T-helper 2 cell treated with Interferon-gamma antibody and Interleukin-4, amounts not matched to agents 5 μg/mL and 100 μg/mL, for 36 hours (primary cell): ENCODE results near the gene CCNH.

Experiments
- DNase-seq: peaks from one replicate; pipeline ENCODE4 v3.0.0; 2021; ENCODE audit warnings: low spot score
- H3K27ac Mint-ChIP-seq: one replicate; pipeline ENCODE4 v1.8.0; 2021; ENCODE audit warnings: mild to moderate bottlenecking, mixed read lengths
- H3K27me3 Mint-ChIP-seq: one replicate; pipeline ENCODE4 v1.8.0; 2021; ENCODE audit warnings: low read depth, mixed read lengths
- H3K36me3 Mint-ChIP-seq: one replicate; pipeline ENCODE4 v1.8.0; 2021; ENCODE audit warnings: low read depth, mixed read lengths
- H3K4me1 Mint-ChIP-seq: one replicate; pipeline ENCODE4 v1.8.0; 2021; ENCODE audit warnings: low read depth, mixed read lengths
- H3K4me3 Mint-ChIP-seq: one replicate; pipeline ENCODE4 v1.8.0; 2022; ENCODE audit warnings: mild to moderate bottlenecking, moderate library complexity, mixed read lengths
- H3K9me3 Mint-ChIP-seq: one replicate; pipeline ENCODE4 v1.8.0; 2021; ENCODE audit warnings: mixed read lengths

Gene CCNH

GRCh38 chr5:87367243-87367642, 45.5 kb downstream of the CCNH start:
- no peak overlapping the region for H3K4me3 Mint-ChIP-seq
- no peak for DNase-seq
- peaks cover 4% of the 10 kb centered on the region for H3K4me1 Mint-ChIP-seq
- H3K27ac Mint-ChIP-seq: no peak overlapping the region
- no peaks in the 10 kb centered on the region for H3K27me3 Mint-ChIP-seq
- no peaks in the 10 kb centered on the region for H3K9me3 Mint-ChIP-seq
- H3K36me3 Mint-ChIP-seq: peaks cover 40% of the 10 kb centered on the region

GRCh38 chr5:87361536-87362213, 51.1 kb downstream of the CCNH start:
- no peak overlapping the region for H3K4me3 Mint-ChIP-seq
- H3K27ac Mint-ChIP-seq: no peak overlapping the region
- H3K4me1 Mint-ChIP-seq: peaks cover 12% of the 10 kb centered on the region
- no peaks in the 10 kb centered on the region for H3K27me3 Mint-ChIP-seq
- no peaks in the 10 kb centered on the region for H3K9me3 Mint-ChIP-seq
- DNase-seq: no peak
- H3K36me3 Mint-ChIP-seq: peaks cover 42% of the 10 kb centered on the region

- Mint-ChIP-seq H3K27me3 (no peaks in the 10 kb centered on the region), H3K4me3 (no peak overlapping the region), H3K27ac (no peak overlapping the region), H3K4me1 (peaks cover 12% of the 10 kb centered on the region), H3K36me3 (peaks cover 42% of the 10 kb centered on the region), H3K9me3 (no peaks in the 10 kb centered on the region)
- no peak for DNase-seq
These were observed 51.7 kb downstream of the CCNH start for GRCh38 chr5:87361031-87361445.

GRCh38 chr5:87360132-87360531, 52.6 kb downstream of the CCNH start:
- H3K27me3 Mint-ChIP-seq: no peaks in the 10 kb centered on the region

GRCh38 chr5:87359106-87359505, 53.6 kb downstream of the CCNH start:
- H3K27me3 Mint-ChIP-seq: no peaks in the 10 kb centered on the region
- no peak overlapping the region for H3K27ac Mint-ChIP-seq
- no peaks in the 10 kb centered on the region for H3K9me3 Mint-ChIP-seq
- peaks cover 19% of the 10 kb centered on the region for H3K4me1 Mint-ChIP-seq
- H3K36me3 Mint-ChIP-seq: peaks cover 48% of the 10 kb centered on the region
- no peak overlapping the region for H3K4me3 Mint-ChIP-seq
- no peak for DNase-seq

More at GRCh38 chr5:87360132-87360531, 52.6 kb downstream of the CCNH start:
- Mint-ChIP-seq H3K9me3 (no peaks in the 10 kb centered on the region), H3K27ac (no peak overlapping the region), H3K36me3 (peaks cover 47% of the 10 kb centered on the region), H3K4me3 (no peak overlapping the region), H3K4me1 (peaks cover 12% of the 10 kb centered on the region)
- no peak for DNase-seq

GRCh38 chr5:87354496-87354895, 58.2 kb downstream of the CCNH start:
- peaks cover 46% of the 10 kb centered on the region for H3K36me3 Mint-ChIP-seq
- no peaks in the 10 kb centered on the region for H3K9me3 Mint-ChIP-seq
- H3K27me3 Mint-ChIP-seq: no peaks in the 10 kb centered on the region
- no peak overlapping the region for H3K4me3 Mint-ChIP-seq
- no peak overlapping the region for H3K27ac Mint-ChIP-seq
- peaks cover 18% of the 10 kb centered on the region for H3K4me1 Mint-ChIP-seq
- no peak for DNase-seq

- H3K9me3 Mint-ChIP-seq: peaks cover 13% of the 10 kb centered on the region
- no peak overlapping the region for H3K27ac Mint-ChIP-seq
- H3K4me1 Mint-ChIP-seq: peaks cover 16% of the 10 kb centered on the region
- no peak for DNase-seq
- H3K27me3 Mint-ChIP-seq: no peaks in the 10 kb centered on the region
- H3K36me3 Mint-ChIP-seq: peaks cover 35% of the 10 kb centered on the region
- no peak overlapping the region for H3K4me3 Mint-ChIP-seq
These were observed 64.9 kb downstream of the CCNH start for GRCh38 chr5:87347841-87348240.

- DNase-seq: no peak
- Mint-ChIP-seq H3K27me3 (no peaks in the 10 kb centered on the region), H3K4me3 (no peak overlapping the region), H3K4me1 (peaks cover 17% of the 10 kb centered on the region), H3K36me3 (peaks cover 36% of the 10 kb centered on the region), H3K27ac (no peak overlapping the region), H3K9me3 (peaks cover 13% of the 10 kb centered on the region)
These were observed 65.5 kb downstream of the CCNH start for GRCh38 chr5:87347272-87347671.
